Stimulated activated CD4-positive, alpha-beta T cell treated with anti-CD3 and anti-CD28 coated beads, Interleukin-4, amount 100 ng/mL, for 24 hours (primary cell): ENCODE measurements around the gene MCF2L2.
A peak's percentile ranks its signal among the peaks of the same experiment; 100 is the strongest.
"Not testable (repeated sequence)": the region's sequence is repeated elsewhere in the genome, so short reads cannot be mapped to it uniquely, and the experiment has no call there.

ENCODE experiments used
- DNase-seq: peaks from one replicate; pipeline ENCODE4 v3.0.0-alpha.2; 2020

MCF2L2 gene

GRCh38 chr3:183261151-183261724 is 167.2 kb downstream of the MCF2L2 start:
- no peak for DNase-seq

- DNase-seq: no peak
Observed at GRCh38 chr3:183260167-183260904, 168.1 kb downstream of the MCF2L2 start.

GRCh38 chr3:183259621-183260020 is 168.8 kb downstream of the MCF2L2 start:
- DNase-seq: no peak

- no peak for DNase-seq
Observed at GRCh38 chr3:183259087-183259486, 169.3 kb downstream of the MCF2L2 start.

- DNase-seq: no peak
Observed at GRCh38 chr3:183255348-183255730, 173.1 kb downstream of the MCF2L2 start.

- no peak for DNase-seq
Observed at GRCh38 chr3:183254487-183255347, 173.7 kb downstream of the MCF2L2 start.

GRCh38 chr3:183253528-183254486 is 174.6 kb downstream of the MCF2L2 start:
- peak; percentile 29 for DNase-seq

- peak; percentile 38 for DNase-seq
Observed at GRCh38 chr3:183252973-183253527, 175.4 kb downstream of the MCF2L2 start, which contains the start of gene B3GNT5. Gene B3GNT5, plus strand, starts transcription at chr3:183253253. Its CDS starts 16,546 bp downstream, at chr3:183269799.

- no peak for DNase-seq
Observed at GRCh38 chr3:183252118-183252782, 176.2 kb downstream of the MCF2L2 start.

- DNase-seq: no peak
Observed at GRCh38 chr3:183249006-183249718, 179.3 kb downstream of the MCF2L2 start.

- DNase-seq: no peak
Observed at GRCh38 chr3:183247011-183247589, 181.3 kb downstream of the MCF2L2 start.

GRCh38 chr3:183244981-183245476 is 183.4 kb downstream of the MCF2L2 start:
- no peak for DNase-seq

- no peak for DNase-seq
Observed at GRCh38 chr3:183244219-183244618, 184.2 kb downstream of the MCF2L2 start.

GRCh38 chr3:183242431-183242830 is 186.0 kb downstream of the MCF2L2 start:
- no peak for DNase-seq

- no peak for DNase-seq
Observed at GRCh38 chr3:183239046-183239445, 189.4 kb downstream of the MCF2L2 start.

GRCh38 chr3:183233966-183234365 is 194.5 kb downstream of the MCF2L2 start:
- no peak for DNase-seq

GRCh38 chr3:183230826-183231225 is 197.6 kb downstream of the MCF2L2 start:
- no peak for DNase-seq

- DNase-seq: not testable (repeated sequence)
Observed at GRCh38 chr3:183230251-183230650, 198.2 kb downstream of the MCF2L2 start.

- no peak for DNase-seq
Observed at GRCh38 chr3:183229178-183229577, 199.2 kb downstream of the MCF2L2 start.

GRCh38 chr3:183227586-183227985 is 200.8 kb downstream of the MCF2L2 start:
- no peak for DNase-seq
